Measurements from ENCODE around the gene IRAK2.

DNA sequence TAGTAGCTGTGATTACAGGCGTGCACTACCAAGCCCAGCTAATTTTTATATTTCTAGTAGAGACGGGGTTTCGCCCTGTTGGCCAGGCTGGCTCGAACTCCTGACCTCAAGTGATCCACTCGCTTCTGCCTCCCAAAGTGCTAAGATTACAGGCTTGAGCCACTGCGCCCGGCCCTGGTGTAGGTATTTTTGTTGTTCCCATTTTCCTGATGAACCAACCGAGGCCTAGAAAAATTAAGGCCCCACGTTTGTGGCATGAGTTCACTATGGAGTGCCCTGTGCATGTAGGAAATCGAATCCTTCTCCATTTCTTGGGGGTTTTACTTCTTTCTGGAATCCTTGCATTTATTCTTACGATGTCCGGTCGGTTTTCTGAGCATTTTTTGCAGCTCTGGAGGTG, 69.3 kb downstream of the IRAK2 start:
- TF ChIP-seq, protein P1, sequence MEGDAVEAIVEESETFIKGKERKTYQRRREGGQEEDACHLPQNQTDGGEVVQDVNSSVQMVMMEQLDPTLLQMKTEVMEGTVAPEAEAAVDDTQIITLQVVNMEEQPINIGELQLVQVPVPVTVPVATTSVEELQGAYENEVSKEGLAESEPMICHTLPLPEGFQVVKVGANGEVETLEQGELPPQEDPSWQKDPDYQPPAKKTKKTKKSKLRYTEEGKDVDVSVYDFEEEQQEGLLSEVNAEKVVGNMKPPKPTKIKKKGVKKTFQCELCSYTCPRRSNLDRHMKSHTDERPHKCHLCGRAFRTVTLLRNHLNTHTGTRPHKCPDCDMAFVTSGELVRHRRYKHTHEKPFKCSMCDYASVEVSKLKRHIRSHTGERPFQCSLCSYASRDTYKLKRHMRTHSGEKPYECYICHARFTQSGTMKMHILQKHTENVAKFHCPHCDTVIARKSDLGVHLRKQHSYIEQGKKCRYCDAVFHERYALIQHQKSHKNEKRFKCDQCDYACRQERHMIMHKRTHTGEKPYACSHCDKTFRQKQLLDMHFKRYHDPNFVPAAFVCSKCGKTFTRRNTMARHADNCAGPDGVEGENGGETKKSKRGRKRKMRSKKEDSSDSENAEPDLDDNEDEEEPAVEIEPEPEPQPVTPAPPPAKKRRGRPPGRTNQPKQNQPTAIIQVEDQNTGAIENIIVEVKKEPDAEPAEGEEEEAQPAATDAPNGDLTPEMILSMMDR (conservative IDR thresholded peaks at IDR 0.05; ENCODE audit: low read length), result no peak
- TF ChIP-seq EZH2phosphoT487 (IDR thresholded peaks at IDR 0.05; ENCODE audit: borderline replicate concordance, low read depth, low read length), result no peak

Measured in OCI-LY7 (cell line).